Measurements from ENCODE around the gene TNS3.

The TNS3 gene

GRCh38 chr7:47461746-47462145 is 120.2 kb downstream of the TNS3 start:
- no peak overlapping the region for H3K4me3 Mint-ChIP-seq
- TF ChIP-seq CTCF (IDR thresholded peaks at IDR 0.05): no peak
- H3K9me3 Mint-ChIP-seq: no peaks in the 10 kb centered on the region
- no peak for DNase-seq
- H3K4me1 Mint-ChIP-seq: peaks cover 18% of the 10 kb centered on the region
- peaks cover 5% of the 10 kb centered on the region for H3K27me3 Mint-ChIP-seq (ENCODE audit: low read depth, poor library complexity)
- peaks cover 14% of the 10 kb centered on the region for H3K36me3 Mint-ChIP-seq (ENCODE audit: low read depth)
- H3K27ac Mint-ChIP-seq: no peak overlapping the region

- peaks cover 12% of the 10 kb centered on the region for H3K4me1 Mint-ChIP-seq
- DNase-seq: no peak
- H3K27ac Mint-ChIP-seq: no peak overlapping the region
Measured at GRCh38 chr7:47461161-47461560, 120.8 kb downstream of the TNS3 start.

GRCh38 chr7:47460251-47460989 is 121.5 kb downstream of the TNS3 start:
- H3K4me3 Mint-ChIP-seq: no peak overlapping the region
- H3K27ac Mint-ChIP-seq: no peak overlapping the region
- peaks cover 9% of the 10 kb centered on the region for H3K36me3 Mint-ChIP-seq (ENCODE audit: low read depth)
- peaks cover 5% of the 10 kb centered on the region for H3K27me3 Mint-ChIP-seq (ENCODE audit: low read depth, poor library complexity)
- DNase-seq: no peak
- H3K4me1 Mint-ChIP-seq: peaks cover 11% of the 10 kb centered on the region
- TF ChIP-seq CTCF (IDR thresholded peaks at IDR 0.05): no peak
- no peaks in the 10 kb centered on the region for H3K9me3 Mint-ChIP-seq

More at GRCh38 chr7:47461161-47461560, 120.8 kb downstream of the TNS3 start:
- H3K9me3 Mint-ChIP-seq: no peaks in the 10 kb centered on the region
- no peak overlapping the region for H3K4me3 Mint-ChIP-seq
- peaks cover 10% of the 10 kb centered on the region for H3K36me3 Mint-ChIP-seq (ENCODE audit: low read depth)
- H3K27me3 Mint-ChIP-seq (ENCODE audit: low read depth, poor library complexity): peaks cover 5% of the 10 kb centered on the region
- no peak for TF ChIP-seq CTCF (IDR thresholded peaks at IDR 0.05)

DNA sequence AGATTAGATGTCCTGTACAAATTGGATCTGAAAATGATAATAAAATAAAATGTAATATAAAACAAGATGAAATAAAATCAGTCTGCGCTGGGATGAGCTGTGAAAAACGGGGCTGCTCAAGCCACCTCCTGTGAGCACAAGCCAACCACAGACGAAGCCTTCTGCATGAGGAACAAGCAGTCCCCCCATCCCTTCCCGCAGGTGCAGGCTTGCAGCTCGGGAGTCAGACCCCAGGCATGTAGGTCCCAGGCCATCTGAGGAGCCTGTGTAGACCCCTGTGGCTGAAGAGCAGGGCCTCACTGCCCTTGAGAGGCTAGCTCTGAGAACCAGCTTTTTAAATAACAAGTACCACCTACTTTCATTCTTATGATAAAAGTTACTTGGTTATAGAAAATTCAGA is 123.4 kb downstream of the TNS3 start:
- Mint-ChIP-seq H3K4me3 (no peak overlapping the region), H3K4me1 (peaks cover 30% of the 10 kb centered on the region), H3K9me3 (no peaks in the 10 kb centered on the region), H3K27me3 (ENCODE audit: low read depth, poor library complexity) (peaks cover 5% of the 10 kb centered on the region), H3K27ac (no peak overlapping the region), H3K36me3 (ENCODE audit: low read depth) (no peaks in the 10 kb centered on the region)
- no peak for TF ChIP-seq CTCF (IDR thresholded peaks at IDR 0.05)
- DNase-seq: no peak

DNA sequence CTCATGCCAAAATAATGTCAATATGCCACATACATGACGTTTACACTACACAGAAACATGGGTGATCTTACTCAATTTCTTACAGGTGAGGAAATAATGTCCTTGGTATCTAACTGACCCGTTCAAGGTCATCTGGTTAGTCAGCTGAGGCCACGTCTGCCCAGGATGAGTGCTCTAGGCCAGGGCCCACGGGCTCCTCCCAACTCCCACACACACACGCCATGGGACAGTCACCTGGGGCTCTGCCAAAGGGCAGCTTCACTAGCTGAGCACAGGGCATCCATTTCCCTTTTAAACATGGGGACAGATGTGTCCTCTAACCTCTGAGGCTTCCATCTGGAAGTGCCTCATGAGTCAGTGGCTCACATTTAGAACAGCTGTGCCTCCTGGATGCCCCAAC is 123.9 kb downstream of the TNS3 start:
- Mint-ChIP-seq H3K4me1 (peaks cover 34% of the 10 kb centered on the region), H3K4me3 (no peak overlapping the region), H3K27me3 (ENCODE audit: low read depth, poor library complexity) (peaks cover 5% of the 10 kb centered on the region), H3K9me3 (no peaks in the 10 kb centered on the region), H3K36me3 (ENCODE audit: low read depth) (no peaks in the 10 kb centered on the region), H3K27ac (peak overlapping the region; percentile 18)
- TF ChIP-seq CTCF (IDR thresholded peaks at IDR 0.05): no peak
- no peak for DNase-seq

All from nephron progenitor cell (in vitro differentiated cells).